Astrocyte (in vitro differentiated cells and primary cell): ENCODE results near the gene KANK2.

Experiments
- CTCF ChIP-seq: IDR thresholded peaks from 2 replicates; pipeline ENCODE4 v1.5.1; 2011; ENCODE audit warnings: low read depth, mild to moderate bottlenecking, inconsistent platforms, low read length, moderate library complexity; ENCODE audit not compliant: insufficient read depth
- EZH2 ChIP-seq: IDR thresholded peaks from 2 replicates; pipeline ENCODE4 v1.6.1; 2012; ENCODE audit warnings: mild to moderate bottlenecking, low read length, inconsistent platforms; ENCODE audit not compliant: insufficient read depth

- no peak for TF ChIP-seq CTCF
- TF ChIP-seq EZH2 = no peak
These were observed 65.9 kb downstream of the KANK2 start for GRCh38 chr19:11131471-11131870.
